ENCODE results near the gene BRICD5.

DNA sequence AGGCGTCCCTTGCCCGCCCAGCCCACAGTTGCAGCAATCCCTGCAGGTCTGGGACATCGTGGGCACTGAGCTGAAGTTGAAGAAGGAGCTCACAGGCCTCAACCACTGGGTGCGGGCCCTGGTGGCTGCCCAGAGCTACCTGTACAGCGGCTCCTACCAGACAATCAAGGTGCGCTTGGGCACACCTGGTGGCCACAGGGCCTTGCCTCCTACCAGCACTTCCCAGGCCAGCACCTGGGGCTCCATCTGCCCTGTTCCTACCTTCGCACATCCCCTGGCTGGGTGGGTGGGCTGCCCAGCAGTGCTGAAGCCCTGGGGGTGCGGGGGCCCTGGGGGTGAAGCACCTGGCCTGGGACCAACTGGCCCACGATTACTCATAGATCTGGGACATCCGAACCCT is 35.2 kb downstream of the BRICD5 start:
- TF ChIP-seq POLR2A (IDR thresholded peaks at IDR 0.05) (no peak), CTCF (IDR thresholded peaks at IDR 0.05) (no peak), EP300 (IDR thresholded peaks at IDR 0.05) (no peak)
